AG08395 (cell line): Measurements from ENCODE around the gene RASSF10.
A peak's percentile ranks its signal among the peaks of the same experiment; 100 is the strongest.
"Not testable (repeated sequence)": the region's sequence is repeated elsewhere in the genome, so short reads cannot be mapped to it uniquely, and the experiment has no call there.

Experiments
- DNase-seq: peaks from one replicate; pipeline ENCODE4 v3.0.0; 2012; ENCODE audit warnings: mixed read lengths, low spot score

RASSF10 gene

DNA sequence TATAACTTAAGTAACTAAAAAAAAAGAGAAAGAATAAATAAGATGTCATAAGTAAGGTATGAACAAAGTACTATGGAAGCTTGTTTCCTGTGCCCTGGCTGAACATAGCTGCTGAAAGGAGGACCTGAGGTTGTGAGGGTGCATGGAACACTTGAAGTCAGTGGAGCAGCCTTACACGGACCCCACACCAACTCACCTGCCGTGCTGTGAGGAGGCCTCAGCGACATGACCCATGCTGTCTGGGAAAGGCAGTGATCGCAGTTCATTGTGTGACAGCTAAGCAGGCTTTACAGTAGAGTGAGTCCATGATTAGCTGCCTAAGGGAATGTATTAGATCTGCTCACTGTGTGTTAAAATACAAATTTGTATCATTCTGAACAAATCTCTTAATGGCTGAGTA lies 17.6 kb downstream of the RASSF10 start:
- DNase-seq: no peak

DNA sequence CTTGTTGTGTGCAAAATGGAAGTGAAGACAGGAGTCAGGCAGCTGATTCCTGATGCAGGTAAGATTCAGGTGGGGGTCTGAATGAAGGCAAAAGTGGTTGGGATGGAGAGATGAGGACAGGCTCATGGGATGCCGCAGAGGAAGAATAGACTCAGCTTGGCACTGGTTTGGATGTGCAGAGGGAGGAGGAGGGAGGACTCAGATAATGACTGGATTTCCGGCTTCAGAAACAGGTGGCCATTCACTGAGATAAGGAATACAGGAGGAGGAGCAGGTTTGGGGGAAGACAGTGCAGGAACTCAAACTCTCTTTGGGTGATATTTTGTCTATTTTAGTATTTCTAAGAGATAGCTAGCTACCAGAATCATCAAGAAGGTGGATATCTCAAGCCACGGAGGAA lies 19.2 kb downstream of the RASSF10 start:
- DNase-seq: no peak

DNA sequence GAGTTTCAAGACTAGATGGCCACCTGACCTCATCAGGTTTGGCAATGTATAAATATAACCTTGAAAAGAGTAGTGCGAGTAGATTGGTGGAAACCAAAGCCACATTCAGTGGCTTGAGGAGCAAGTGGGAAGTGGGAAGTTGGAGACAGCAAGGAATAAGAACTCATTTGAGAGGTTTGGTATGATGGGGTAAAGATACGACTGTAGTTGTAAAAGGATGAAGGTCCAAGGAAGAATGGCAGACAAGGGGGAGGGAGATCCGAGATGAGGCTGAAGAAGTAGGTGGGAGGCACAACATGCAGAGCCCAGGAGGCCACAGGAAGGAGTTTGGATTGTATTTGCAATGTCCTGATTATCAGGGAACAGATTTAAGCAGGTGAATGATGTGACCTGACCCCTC lies 20.8 kb downstream of the RASSF10 start:
- no peak for DNase-seq

DNA sequence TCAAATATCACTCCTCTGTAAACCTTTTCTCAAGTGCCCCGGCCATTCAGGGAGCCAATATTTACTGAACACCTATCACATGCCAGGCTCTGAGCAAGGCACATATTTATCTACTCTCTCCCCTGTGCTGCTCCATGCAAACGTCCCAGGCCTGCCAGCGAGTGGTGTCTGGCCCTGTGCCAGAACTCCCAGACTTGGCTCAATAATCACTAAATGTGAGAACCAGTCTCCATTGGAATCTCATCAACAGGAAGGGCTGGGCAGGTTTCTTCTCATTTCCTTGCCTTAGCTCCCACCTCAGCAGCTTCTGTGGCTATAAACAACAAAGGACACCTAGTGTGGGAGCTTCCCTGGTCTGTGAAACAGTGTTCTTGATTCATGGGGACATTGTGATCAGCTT lies 21.7 kb downstream of the RASSF10 start:
- no peak for DNase-seq

DNA sequence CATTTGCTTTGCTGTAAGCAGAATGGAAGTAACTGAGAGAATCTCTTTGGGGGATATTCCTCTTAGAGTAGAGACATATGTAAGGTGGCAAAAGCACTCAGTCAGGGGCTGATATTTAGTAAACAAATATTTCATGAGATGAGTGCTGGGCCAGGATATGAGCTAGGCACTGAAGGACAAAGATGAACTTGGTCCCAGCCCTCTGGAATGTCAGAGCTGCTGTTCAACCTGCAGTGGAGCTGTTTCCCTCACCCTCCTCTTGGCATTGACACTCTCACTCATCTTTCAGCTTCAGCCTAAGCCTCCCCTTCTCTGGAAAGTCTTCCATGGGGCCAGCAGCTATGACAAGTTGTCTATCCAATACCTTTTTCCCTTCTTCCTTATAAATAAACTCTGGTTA lies 22.2 kb downstream of the RASSF10 start:
- DNase-seq: no peak

DNA sequence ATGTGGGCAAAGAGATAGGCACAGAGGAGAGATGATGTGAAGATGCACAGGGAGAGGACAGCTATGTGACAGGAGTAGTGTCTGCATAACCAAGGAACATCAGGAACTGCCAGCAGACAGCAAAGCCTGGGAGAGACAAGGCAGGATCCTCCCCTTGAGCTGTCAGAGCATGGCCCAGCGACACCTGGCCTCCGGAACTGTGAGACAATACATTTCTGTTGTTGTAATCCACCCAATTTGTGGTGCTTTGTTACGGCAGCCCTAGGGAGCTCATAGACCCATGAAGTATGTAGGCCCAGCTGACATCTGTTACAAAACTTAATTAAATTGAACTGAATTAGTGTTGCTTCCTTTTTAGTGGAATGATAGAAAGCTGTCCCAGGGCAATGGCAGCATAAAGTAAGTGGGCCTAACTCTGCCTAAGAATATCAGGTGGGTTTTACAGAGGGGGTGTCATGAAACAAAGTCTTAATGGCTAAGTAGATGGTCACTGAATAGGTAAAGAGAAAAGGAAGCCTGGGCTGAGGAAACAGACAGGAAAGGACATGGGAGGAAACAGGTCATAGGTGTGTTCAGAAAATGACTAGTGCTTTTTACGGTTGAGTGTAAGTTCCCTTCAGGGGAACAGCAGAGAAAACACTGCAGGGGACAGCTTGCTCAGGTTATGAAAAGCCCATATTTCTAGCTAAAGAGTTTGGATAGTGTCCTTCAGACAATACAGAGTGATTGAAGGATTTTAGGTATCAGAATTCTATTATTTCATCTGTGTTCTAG lies 24.8 kb downstream of the RASSF10 start:
- no peak for DNase-seq

DNA sequence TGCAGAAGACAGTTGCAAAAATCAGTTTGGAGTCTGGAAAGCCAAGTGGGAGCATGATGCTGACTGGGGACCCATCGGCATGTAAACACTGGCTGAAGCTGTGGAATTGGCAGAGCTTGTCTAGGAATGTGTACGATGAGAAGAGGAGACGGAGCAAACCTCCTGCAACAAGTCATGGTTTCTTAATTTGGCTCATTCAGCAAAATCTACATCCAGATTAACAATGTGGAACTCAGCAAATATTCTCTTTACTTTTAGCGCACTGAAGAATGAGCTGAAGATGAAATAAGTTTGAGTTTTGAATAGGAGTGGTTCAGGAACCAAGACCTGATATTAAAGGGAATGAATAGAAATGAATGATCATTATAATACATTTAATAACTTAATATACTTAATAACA lies 26.6 kb downstream of the RASSF10 start:
- DNase-seq: no peak

DNA sequence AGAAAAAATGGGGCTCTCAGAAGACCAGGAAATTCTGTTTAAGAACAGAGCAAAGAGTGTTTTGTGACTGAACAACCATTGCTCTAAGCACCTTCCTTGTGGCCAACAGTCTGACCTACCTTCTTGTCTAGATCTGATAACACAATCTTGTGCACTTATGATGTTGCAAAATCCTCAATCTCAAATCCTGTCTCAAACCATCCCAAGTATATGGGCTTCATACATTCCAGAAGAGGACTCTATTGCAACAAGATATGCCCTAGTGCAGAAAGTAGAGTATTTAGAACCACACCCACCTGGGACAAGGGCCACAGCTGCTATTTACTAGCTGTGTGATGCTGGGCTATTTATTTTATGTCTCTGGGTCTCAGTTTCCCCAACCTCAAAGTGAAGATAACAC lies 27.1 kb downstream of the RASSF10 start:
- DNase-seq: no peak

DNA sequence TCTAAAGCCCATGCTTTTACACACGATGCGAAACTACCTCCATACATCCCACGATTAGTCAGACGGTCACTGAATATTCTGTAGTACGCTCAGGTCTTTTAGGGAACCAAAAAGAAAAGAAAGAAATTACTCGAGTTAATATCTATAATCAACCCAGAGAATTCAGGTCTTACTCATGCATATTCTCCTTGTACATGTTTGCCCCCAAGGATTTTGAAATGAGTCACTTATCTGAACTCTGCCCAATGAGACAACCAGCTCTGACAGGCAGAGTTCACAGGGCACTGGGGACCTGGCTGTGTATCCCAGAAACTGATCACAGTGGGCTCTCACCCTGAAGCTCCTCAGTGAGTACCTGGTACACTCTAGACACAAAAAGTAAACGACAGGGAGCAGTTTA lies 29.2 kb downstream of the RASSF10 start:
- no peak for DNase-seq

DNA sequence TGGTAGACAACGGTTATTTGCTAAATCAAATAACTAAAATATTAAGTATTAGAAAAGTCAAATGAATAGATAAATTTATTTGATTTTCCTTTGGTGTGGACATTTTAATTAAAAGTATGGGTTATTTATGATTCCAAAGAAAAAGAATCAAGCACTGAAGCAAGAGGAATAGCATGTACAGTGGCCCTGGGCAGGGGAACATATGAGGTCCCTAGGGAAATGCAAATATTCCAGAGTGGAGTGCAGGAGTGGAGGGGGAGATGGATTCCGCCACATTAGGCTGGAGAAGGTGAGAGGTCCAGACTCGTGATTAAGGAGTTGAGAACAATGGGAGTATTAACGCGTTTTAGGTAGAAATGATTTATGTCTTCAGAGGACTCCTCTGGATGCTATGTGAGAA lies 30.0 kb downstream of the RASSF10 start:
- no peak for DNase-seq

DNA sequence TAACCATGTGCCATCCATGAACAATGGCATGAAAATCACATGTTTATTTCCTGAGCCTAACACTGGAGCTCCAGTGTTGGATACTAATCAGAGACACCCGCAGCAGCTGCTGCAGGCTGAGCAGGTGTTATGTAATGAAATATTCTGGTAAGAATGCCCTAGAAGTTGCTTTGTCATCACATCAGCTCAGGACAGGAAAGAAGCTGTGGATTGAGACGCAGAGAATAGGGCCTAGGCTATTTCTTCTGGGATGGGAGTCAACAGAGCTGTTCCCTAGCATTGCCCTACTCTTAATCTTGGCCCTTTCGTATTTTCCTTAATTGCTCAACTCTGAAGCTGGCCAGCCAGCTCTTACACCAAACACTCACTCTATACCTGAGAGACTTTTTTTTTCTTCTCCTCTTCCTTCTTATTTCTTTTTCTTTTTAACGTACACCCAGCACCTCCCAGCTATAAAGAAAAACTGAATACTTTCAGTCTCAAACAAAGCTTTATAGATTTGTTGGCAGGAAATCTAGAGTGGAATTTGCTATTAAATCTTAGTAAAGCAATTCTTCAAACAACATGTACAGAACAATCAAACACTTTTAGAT lies 31.9 kb downstream of the RASSF10 start:
- DNase-seq: no peak

DNA sequence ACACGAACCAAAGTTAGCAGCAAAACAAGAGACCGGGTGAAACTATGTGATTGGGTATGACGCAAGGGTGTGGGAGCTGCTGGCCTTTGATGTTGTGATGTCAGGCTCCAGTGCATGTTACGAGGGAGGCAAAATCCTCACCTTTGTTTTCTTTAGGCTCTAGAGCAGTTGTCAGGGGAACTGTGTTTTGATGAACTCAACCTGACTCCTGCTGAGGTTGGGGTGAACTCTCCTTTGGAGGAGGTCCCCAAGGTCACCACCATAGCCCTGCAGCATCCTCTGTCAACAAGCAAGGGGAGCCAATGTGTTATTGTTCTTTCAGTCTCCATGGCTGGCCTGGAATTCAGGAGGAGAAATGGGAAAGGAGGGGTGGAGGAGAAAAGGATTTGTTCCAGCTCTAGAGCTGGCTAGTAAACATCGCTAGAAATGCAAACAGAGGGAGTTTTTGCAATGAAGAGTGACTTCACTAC lies 33.8 kb downstream of the RASSF10 start:
- no peak for DNase-seq

DNA sequence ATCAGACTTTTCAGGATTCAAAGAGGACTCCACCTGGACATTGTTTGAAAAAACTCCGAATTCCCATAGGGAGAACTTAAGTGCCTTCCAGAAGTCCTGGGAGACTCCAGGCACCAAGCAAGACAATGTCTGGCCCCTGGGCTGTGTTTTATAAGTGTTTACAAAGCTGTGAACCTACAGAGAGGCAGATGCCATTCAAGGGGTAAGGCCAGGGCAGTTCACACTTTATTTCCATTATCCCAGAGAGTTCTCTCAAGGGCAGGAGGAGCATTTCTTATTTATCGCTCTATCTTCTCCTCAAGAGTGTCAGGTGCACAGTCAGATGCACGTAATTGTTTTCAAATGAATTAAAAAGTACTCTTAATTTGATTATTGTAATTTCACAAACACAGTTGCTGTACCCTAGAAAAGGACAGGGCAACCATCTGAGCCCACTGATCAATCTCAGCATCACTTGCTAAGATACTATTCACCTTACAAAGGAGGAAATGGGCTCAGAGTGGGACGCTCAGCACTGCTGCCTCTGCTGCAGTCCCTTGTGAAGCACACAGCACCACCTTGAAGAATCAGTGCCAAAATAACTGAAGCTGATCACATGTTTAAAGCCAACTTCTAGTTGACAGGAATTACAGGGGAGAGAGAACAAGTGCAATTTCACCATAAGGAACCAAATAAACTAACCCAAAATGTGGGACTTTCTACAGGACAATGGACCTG lies 35.0 kb downstream of the RASSF10 start:
- DNase-seq: no peak

DNA sequence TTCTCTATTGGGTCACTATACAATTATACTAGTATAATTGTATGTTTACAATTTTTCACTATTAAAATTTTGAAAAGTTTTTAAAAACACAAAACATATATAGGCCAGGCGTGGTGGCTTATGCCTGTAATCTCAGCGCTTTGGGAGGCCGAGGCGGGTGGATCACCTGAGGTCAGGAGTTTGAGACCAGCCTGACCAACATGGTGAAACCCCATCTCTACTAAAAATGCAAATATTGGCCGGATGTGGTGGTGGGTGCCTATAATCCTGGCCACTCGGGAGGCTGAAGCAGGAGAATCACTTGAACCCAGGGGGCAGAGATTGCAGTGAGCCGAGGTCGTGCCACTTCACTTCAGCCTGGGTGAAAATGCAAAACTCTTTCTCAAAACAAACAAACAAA lies 36.0 kb downstream of the RASSF10 start:
- DNase-seq: not testable (repeated sequence)

DNA sequence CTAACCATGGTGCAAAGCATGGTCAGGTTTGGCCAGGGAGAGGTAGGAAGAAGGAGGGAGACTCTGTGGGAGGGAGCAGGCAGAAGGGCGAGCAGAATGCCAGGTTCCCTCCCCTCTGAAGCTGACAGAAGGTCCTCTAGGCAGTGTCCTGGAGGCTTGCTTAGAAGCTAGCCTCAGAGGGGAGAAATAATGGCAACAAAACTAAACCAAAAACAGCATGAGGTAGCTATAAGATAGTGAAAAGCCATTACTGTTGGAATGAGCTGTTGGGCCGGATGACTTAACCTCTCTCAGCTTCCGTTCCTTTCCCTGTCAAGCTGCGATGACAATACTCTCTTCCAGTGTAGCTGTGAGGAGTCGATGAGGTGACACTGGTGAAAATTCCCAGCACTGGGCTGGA lies 36.6 kb downstream of the RASSF10 start:
- DNase-seq: no peak

DNA sequence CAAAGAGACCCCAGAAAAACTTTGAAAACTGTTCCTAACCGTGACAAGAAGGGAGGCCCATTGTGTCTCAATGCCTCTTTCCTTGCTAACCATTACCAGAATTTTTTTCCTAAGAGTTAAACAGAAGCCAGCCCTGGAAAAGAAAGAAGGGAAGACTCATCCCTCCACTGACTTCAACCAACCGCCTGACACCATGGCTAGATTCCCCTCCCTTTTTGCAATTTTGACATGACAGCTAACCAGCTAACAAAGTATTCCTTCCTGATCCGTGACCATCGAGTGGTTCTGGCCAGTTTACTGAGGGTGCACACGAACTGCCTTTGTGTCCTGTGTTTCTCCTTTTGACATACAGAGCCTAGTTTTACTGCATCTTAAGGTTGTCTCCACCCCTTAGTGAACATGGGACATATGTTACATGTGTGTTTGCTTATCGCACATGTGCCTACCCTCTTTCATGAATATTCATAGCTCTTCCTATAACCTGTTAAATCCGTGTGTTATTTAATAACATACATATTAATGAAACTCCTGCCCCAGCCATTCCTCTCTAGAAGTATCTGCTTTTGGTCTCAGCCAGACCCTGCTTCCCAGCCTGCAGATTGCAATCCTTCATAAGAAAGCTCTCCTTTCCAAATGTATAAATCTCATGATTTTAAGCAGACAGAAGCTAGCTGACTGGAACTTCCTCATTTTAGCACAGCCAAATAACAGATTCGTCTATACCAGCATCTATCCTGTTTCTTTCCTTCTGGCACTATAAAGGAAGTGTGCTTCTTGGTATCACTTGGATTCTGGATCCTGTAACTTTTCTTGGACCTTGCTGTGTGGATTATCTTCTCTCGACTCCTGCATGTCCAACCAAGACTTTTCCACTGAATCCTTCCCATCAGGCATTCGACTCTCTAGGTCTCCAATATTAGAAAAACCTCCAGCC lies 37.8 kb downstream of the RASSF10 start:
- no peak for DNase-seq

DNA sequence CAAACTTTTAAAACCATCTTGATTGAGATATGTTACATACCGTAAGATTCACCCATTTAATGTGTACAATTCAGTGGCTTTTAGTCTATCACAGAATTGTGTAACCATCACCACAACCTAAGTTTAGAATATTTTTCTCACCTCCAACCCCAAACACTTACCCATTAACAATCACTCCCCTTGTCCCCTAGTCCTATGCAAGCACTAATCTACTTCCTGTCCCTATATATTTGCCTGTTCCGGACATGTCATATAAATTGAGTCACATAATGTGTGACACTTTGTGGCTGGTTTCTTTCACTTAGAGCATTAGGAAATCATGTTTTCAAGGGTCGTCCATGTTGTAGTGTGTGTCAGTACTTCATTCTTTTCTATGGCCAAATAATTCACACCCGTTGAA lies 38.8 kb downstream of the RASSF10 start:
- no peak for DNase-seq

DNA sequence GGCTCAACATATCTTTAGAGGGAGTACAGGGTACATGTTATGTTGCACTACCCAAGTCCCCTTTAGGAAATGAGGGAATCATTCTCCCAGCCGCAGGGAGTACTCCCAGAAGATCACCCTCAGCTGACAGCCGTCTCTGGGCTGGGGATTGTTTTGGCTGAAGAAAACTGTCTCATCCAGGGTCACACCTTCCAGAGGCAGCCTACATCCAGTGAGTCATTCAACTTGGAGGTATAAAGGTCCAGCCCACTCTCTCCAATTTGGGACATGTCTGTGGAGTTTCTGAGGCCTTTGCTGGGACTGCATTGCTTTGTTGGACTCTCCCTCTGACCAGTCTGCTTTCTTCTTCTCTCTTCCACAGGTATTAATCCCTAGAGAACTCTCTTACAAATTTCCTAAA lies 42.1 kb downstream of the RASSF10 start:
- peak; percentile 15 for DNase-seq

DNA sequence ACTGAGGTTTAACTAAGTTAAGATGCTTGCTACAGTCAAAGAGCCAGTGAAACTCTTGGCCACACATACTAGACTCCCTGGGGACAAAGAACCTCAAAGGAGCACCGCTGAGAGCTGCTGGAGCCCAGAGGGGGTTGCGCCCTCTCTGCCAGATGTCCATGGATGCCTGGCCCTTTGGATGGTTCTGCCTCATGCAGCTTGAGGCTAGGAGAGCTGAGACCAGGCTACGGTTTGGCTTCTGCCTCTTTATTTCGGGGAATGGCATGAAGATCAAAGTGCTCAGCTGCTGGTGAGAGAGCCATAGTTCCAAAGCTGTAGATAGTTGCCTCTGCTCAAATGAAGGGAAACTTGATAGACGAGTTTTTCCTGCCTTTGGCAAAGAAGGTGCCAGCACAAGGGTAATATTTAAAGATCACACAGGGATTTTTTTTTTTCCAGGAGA lies 43.0 kb downstream of the RASSF10 start:
- no peak for DNase-seq

DNA sequence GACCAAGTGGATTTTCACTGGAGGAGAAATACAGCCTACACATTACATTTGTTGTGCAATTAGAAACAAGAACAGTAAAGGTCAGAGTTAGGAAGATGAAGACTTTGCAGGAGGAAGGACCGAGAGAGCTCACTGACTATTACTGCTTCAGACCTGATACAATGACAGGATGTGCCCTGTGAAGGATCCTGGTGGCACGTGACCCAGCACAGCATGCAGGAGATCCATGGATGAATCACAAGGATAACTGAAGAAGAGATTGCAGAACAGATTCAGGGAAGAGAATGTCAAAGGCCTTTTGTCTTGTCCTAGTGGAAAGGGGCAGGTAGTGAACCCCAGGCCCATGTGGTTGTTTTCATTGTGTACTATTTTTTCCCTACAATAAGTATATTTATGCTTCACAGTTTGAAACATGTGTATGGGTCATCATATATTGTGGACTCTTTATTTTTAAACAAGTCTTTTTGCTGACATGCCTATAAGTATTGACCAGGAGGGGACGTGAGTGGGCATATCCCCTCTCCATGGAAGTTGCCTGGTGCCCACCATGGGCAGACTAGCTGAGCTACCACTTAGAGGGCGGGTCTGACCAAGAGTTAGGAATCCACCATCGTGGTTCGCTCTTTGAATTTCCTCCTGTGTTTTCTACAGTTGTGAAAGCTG lies 44.3 kb downstream of the RASSF10 start:
- DNase-seq: peak; percentile 28

DNA sequence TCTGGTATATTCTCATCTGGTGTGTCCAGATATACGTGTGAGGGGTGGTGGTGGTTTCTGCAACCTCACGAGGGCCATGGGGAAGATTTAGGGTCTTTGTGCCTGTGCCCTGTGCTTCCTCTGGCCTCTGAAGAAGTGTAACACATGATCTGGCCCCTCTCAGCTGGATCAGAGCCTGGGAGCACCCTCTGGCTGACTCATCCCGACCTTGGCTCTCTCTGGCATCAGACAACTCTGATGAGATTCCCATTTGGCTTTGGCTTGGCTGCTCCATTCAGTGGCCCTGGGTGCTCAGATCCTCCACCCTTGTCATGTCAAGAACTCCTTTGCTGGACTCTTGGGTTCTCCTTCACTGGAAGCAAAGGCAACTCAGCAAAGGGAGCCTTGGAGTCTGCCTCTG lies 45.2 kb downstream of the RASSF10 start:
- no peak for DNase-seq

DNA sequence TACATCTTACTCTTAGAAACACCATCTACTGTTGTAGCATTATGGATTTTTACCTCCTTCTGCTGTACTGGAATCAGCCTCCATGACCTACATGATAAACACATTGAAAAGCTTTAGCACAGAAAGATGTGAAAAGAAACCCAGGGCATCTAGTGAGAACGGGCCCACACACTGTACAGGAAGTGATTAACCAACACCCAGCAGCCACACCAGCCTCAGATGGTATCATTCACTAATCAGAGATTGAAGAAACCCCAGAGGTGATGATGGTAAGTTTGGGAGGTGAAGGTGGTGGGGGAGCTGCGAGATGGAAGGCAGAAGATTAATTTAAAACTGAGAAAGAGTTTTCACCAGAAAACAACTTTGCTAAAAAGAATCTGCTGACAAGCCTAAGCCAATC lies 46.1 kb downstream of the RASSF10 start:
- no peak for DNase-seq
